SK-N-SH (cell line): ENCODE measurements around the gene SLC11A1.

Experiments used
- EP300 ChIP-seq, 2 experiments: IDR thresholded peaks; 2 replicates each; pipeline versions ENCODE4 v1.4.0 to v1.6.1; 2012; ENCODE audit warnings: borderline replicate concordance in 1 of 2, low read depth in 1 of 2, low read length in 1 of 2
- EZH2phosphoT487 ChIP-seq: fragments of 200-600 bp; sonication (generic); IDR thresholded peaks from 2 replicates; pipeline ENCODE4 v1.6.1; 2017; ENCODE audit warnings: low read depth, mixed run types, mild to moderate bottlenecking, antibody characterized with exemption, moderate library complexity, borderline replicate concordance
- GABPA ChIP-seq: IDR thresholded peaks from 2 replicates; pipeline ENCODE4 v1.4.0; 2012; ENCODE audit warnings: low read depth, mild to moderate bottlenecking
- MAX ChIP-seq: IDR thresholded peaks from 2 replicates; pipeline ENCODE4 v1.4.0; 2012; ENCODE audit warnings: low read depth
- MXI1 ChIP-seq: IDR thresholded peaks from 2 replicates; pipeline ENCODE4 v1.6.1; 2012; ENCODE audit warnings: mild to moderate bottlenecking, low read depth, low read length, improper control_type of control experiment
- POLR2AphosphoS5 ChIP-seq: IDR thresholded peaks from 2 replicates; pipeline ENCODE4 v1.6.1; 2012; ENCODE audit warnings: low read depth, low read length
- RAD21 ChIP-seq: IDR thresholded peaks from 2 replicates; pipeline ENCODE4 v1.6.1; 2012; ENCODE audit warnings: mild to moderate bottlenecking, low read length
- RCOR1 ChIP-seq: fragments of 150-350 bp; IDR thresholded peaks from 2 replicates; pipeline ENCODE4 v1.6.1; 2017; ENCODE audit warnings: antibody characterized with exemption, low read length
- REST ChIP-seq: IDR thresholded peaks from 2 replicates; pipeline ENCODE4 v1.6.1; 2012; ENCODE audit warnings: mild to moderate bottlenecking, low read depth, low read length, moderate library complexity
- SMC3 ChIP-seq: IDR thresholded peaks from 2 replicates; pipeline ENCODE4 v1.6.1; 2012; ENCODE audit warnings: low read depth, low read length, improper control_type of control experiment
- TCF12 ChIP-seq: IDR thresholded peaks from 2 replicates; pipeline ENCODE4 v1.4.0; 2012
- TF ChIP-seq, protein P1 (sequence below): fragments of 200-600 bp; sonication (generic); IDR thresholded peaks from 2 replicates; pipeline ENCODE4 v1.6.1; 2017; ENCODE audit warnings: antibody characterized with exemption, mild to moderate bottlenecking, moderate library complexity
- TF ChIP-seq, protein P2 (sequence below): IDR thresholded peaks from 2 replicates; pipeline ENCODE4 v1.4.0; 2012; ENCODE audit warnings: low read depth, borderline replicate concordance

DNA sequence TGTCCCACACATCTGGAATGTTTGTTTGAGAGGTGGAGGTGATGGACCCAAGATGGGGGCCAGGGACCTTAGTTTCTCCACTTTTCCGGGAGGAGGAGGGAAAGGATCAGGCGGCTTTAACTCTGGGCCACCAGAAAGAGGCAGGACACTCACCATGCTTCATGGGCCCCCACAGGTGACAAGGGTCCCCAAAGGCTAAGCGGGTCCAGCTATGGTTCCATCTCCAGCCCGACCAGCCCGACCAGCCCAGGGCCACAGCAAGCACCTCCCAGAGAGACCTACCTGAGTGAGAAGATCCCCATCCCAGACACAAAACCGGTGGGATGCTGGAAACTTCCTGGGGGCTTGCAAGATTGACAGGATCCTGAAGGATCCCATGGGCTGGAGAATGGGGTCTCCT lies 712 bp downstream of the SLC11A1 start:
- TF ChIP-seq EP300 (IDR thresholded peaks at IDR 0.05; ENCODE audit: borderline replicate concordance in 1 of 2, low read depth in 1 of 2, low read length in 1 of 2) (no peak), MAX (no peak), GABPA (no peak), EZH2phosphoT487 (no peak), SMC3 (no peak), POLR2AphosphoS5 (no peak), REST (no peak), RCOR1 (no peak), RAD21 (no peak), MXI1 (no peak), TCF12 (no peak)
- TF ChIP-seq, protein P1, sequence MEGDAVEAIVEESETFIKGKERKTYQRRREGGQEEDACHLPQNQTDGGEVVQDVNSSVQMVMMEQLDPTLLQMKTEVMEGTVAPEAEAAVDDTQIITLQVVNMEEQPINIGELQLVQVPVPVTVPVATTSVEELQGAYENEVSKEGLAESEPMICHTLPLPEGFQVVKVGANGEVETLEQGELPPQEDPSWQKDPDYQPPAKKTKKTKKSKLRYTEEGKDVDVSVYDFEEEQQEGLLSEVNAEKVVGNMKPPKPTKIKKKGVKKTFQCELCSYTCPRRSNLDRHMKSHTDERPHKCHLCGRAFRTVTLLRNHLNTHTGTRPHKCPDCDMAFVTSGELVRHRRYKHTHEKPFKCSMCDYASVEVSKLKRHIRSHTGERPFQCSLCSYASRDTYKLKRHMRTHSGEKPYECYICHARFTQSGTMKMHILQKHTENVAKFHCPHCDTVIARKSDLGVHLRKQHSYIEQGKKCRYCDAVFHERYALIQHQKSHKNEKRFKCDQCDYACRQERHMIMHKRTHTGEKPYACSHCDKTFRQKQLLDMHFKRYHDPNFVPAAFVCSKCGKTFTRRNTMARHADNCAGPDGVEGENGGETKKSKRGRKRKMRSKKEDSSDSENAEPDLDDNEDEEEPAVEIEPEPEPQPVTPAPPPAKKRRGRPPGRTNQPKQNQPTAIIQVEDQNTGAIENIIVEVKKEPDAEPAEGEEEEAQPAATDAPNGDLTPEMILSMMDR: no peak
- TF ChIP-seq, protein P2, sequence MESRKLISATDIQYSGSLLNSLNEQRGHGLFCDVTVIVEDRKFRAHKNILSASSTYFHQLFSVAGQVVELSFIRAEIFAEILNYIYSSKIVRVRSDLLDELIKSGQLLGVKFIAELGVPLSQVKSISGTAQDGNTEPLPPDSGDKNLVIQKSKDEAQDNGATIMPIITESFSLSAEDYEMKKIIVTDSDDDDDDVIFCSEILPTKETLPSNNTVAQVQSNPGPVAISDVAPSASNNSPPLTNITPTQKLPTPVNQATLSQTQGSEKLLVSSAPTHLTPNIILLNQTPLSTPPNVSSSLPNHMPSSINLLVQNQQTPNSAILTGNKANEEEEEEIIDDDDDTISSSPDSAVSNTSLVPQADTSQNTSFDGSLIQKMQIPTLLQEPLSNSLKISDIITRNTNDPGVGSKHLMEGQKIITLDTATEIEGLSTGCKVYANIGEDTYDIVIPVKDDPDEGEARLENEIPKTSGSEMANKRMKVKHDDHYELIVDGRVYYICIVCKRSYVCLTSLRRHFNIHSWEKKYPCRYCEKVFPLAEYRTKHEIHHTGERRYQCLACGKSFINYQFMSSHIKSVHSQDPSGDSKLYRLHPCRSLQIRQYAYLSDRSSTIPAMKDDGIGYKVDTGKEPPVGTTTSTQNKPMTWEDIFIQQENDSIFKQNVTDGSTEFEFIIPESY: no peak
